DMS153 (cell line): ENCODE results near the gene SST.

Source experiments
- DNase-seq: peaks from one replicate; lab custom pipeline; 2025; lab: John Stamatoyannopoulos, UW

Gene SST

GRCh38 chr3:187669675-187670504, at the start of gene SST:
Gene SST, minus strand, starts transcription at chr3:187670394. Its CDS starts 103 bp downstream, at chr3:187670291.
- DNase-seq, result no peak

GRCh38 chr3:187719628-187720336, 49.6 kb upstream of the SST start:
- DNase-seq, result no peak

- DNase-seq, result no peak
These were observed 48.6 kb upstream of the SST start for GRCh38 chr3:187718802-187719201.

- no peak for DNase-seq
These were observed 47.4 kb upstream of the SST start for GRCh38 chr3:187717572-187717971.

GRCh38 chr3:187714404-187714979, 44.3 kb upstream of the SST start:
- DNase-seq, result peak; percentile 64

- DNase-seq, result no peak
These were observed 43.3 kb upstream of the SST start for GRCh38 chr3:187713504-187713903.

GRCh38 chr3:187709155-187709554, 39.0 kb upstream of the SST start:
- DNase-seq, result no peak

GRCh38 chr3:187708696-187709095, 38.5 kb upstream of the SST start:
- no peak for DNase-seq

- no peak for DNase-seq
These were observed 36.8 kb upstream of the SST start for GRCh38 chr3:187706971-187707370.

- DNase-seq, result no peak
These were observed 35.0 kb upstream of the SST start for GRCh38 chr3:187705164-187705563.

- no peak for DNase-seq
These were observed 32.4 kb upstream of the SST start, which contains the start of gene RTP2 for GRCh38 chr3:187702507-187703033. Gene RTP2, minus strand, starts transcription at chr3:187702557. Its CDS starts 429 bp downstream, at chr3:187702128.

- no peak for DNase-seq
These were observed 30.1 kb upstream of the SST start for GRCh38 chr3:187700249-187700648.

- DNase-seq, result no peak
These were observed 28.6 kb upstream of the SST start for GRCh38 chr3:187698499-187699399.

- no peak for DNase-seq
These were observed 25.8 kb upstream of the SST start for GRCh38 chr3:187696021-187696420.

- no peak for DNase-seq
These were observed 25.3 kb upstream of the SST start for GRCh38 chr3:187695449-187695848.

GRCh38 chr3:187694801-187695200, 24.6 kb upstream of the SST start:
- no peak for DNase-seq

GRCh38 chr3:187693431-187693830, 23.2 kb upstream of the SST start:
- no peak for DNase-seq

GRCh38 chr3:187689984-187690383, 19.8 kb upstream of the SST start:
- no peak for DNase-seq

GRCh38 chr3:187686621-187687273, 16.6 kb upstream of the SST start:
- no peak for DNase-seq

- DNase-seq, result no peak
These were observed 15.8 kb upstream of the SST start for GRCh38 chr3:187685948-187686347.

GRCh38 chr3:187684880-187685279, 14.7 kb upstream of the SST start:
- no peak for DNase-seq
